Measurements from ENCODE around the gene HYOU1. TPM values are rescaled to one million over a fixed set of nuclear protein-coding genes. Genes with fewer than 3 reads are reported as not detected.
"Not testable (repeated sequence)": the region's sequence is repeated elsewhere in the genome, so short reads cannot be mapped to it uniquely, and the experiment has no call there.

Gene HYOU1
- polyA plus RNA-seq, 3 donors, result 37.7 to 73.2 (median 41.1) TPM

- WGBS, 3 donors, result 75 to 100% (median 100%) methylated on average over 1 of the region's 1 CpG
- H3K27ac ChIP-seq (ENCODE audit: low read depth, low read length), result no peak overlapping the region
Measured at GRCh38 chr11:119089319-119089718, 32.3 kb upstream of the HYOU1 start.

- WGBS, 3 donors, result 94 to 96% (median 94%) methylated on average over 9 of the region's 9 CpGs
- H3K27ac ChIP-seq (ENCODE audit: low read depth, low read length), result no peak overlapping the region
Measured at GRCh38 chr11:119088406-119088805, 31.4 kb upstream of the HYOU1 start.

- no peak overlapping the region for H3K27ac ChIP-seq (ENCODE audit: low read depth, low read length)
- WGBS, 3 donors, result 80 to 91% (median 88%) methylated on average over 2 of the region's 2 CpGs
Measured at GRCh38 chr11:119087747-119088241, 30.8 kb upstream of the HYOU1 start.

- WGBS, 3 donors, result 85 to 89% (median 88%) methylated on average over 6 of the region's 6 CpGs
- no peak overlapping the region for H3K27ac ChIP-seq (ENCODE audit: low read depth, low read length)
Measured at GRCh38 chr11:119087123-119087522, 30.1 kb upstream of the HYOU1 start.

- 1 to 4% (median 3%) methylated on average over 13 of the region's 13 CpGs for WGBS, 3 donors
- no peak overlapping the region for H3K27ac ChIP-seq (ENCODE audit: low read depth, low read length)
Measured at GRCh38 chr11:119085437-119085847, 28.4 kb upstream of the HYOU1 start.

GRCh38 chr11:119084663-119085436 lies 27.8 kb upstream of the HYOU1 start, which contains the start of gene HMBS:
Gene HMBS, plus strand, starts transcription at chr11:119084881. Its CDS starts 153 bp downstream, at chr11:119085034.
- H3K27ac ChIP-seq (ENCODE audit: low read depth, low read length), result peak within 1 kb of the TSS; percentile 48
- WGBS, 3 donors, result 0 to 1% (median 1%) methylated on average over 45 of the region's 45 CpGs

GRCh38 chr11:119081682-119082260 lies 24.8 kb upstream of the HYOU1 start:
- H3K27ac ChIP-seq (ENCODE audit: low read depth, low read length), result no peak overlapping the region
- WGBS, 3 donors, result 63 to 70% (median 64%) methylated on average over 7 of the region's 7 CpGs

GRCh38 chr11:119078675-119079420 lies 21.8 kb upstream of the HYOU1 start:
- H3K27ac ChIP-seq (ENCODE audit: low read depth, low read length), result no peak overlapping the region
- WGBS, 3 donors, result 90 to 93% (median 91%) methylated on average over 19 of the region's 19 CpGs

- 94% methylated on average over 11 of the region's 11 CpGs for WGBS, 3 donors
- H3K27ac ChIP-seq (ENCODE audit: low read depth, low read length), result no peak overlapping the region
Measured at GRCh38 chr11:119077839-119078238, 20.8 kb upstream of the HYOU1 start.

- peak within 1 kb of the TSS; percentile 86 for H3K27ac ChIP-seq (ENCODE audit: low read depth, low read length)
- 0% methylated on average over 49 of the region's 49 CpGs for WGBS, 3 donors
Measured at GRCh38 chr11:119067371-119068222, 10.6 kb upstream of the HYOU1 start, which contains the start of gene VPS11. Gene VPS11, plus strand, starts transcription at chr11:119067818. Its CDS starts 6 bp downstream, at chr11:119067824.

- no peak overlapping the region for H3K27ac ChIP-seq (ENCODE audit: low read depth, low read length)
- 73 to 75% (median 74%) methylated on average over 4 of the region's 4 CpGs for WGBS, 3 donors
Measured at GRCh38 chr11:119065369-119065768, 8.4 kb upstream of the HYOU1 start.

GRCh38 chr11:119062779-119063178 lies 5.8 kb upstream of the HYOU1 start:
- 53 to 74% (median 63%) methylated on average over 5 of the region's 5 CpGs for WGBS, 3 donors
- H3K27ac ChIP-seq (ENCODE audit: low read depth, low read length), result no peak overlapping the region

- H3K27ac ChIP-seq (ENCODE audit: low read depth, low read length), result no peak overlapping the region
- 25 to 92% (median 88%) methylated on average over 1 to 3 of the region's 3 CpGs for WGBS, 3 donors
Measured at GRCh38 chr11:119061256-119061655, 4.3 kb upstream of the HYOU1 start.

- 80 to 92% (median 85%) methylated on average over 10 to 29 of the region's 35 CpGs for WGBS, 3 donors
- H3K27ac ChIP-seq (ENCODE audit: low read depth, low read length), result not testable (repeated sequence)
Measured at GRCh38 chr11:119059128-119059527, 2.1 kb upstream of the HYOU1 start.

- no peak overlapping the region for H3K27ac ChIP-seq (ENCODE audit: low read depth, low read length)
- WGBS, 3 donors, result 0 to 1% (median 1%) methylated on average over 28 to 48 of the region's 48 CpGs
Measured at GRCh38 chr11:119056421-119056999, 495 bp downstream of the HYOU1 start.

- no peak overlapping the region for H3K27ac ChIP-seq (ENCODE audit: low read depth, low read length)
- WGBS, 3 donors, result 22 to 62% (median 57%) methylated on average over 6 of the region's 6 CpGs
Measured at GRCh38 chr11:119055901-119056300, 1.1 kb downstream of the HYOU1 start.

- no peak overlapping the region for H3K27ac ChIP-seq (ENCODE audit: low read depth, low read length)
- 77 to 97% (median 93%) methylated on average over 10 of the region's 10 CpGs for WGBS, 3 donors
Measured at GRCh38 chr11:119054418-119054817, 2.6 kb downstream of the HYOU1 start.

All from adipose tissue (tissue), 3 donors.